Parathyroid adenoma (tissue), 2 donors: Measurements from ENCODE around the gene FOXC2.

Experiments
- H2AFZ ChIP-seq: fragments of 300-600 bp; sonication (generic); one replicate; pipeline ENCODE4 v1.7.0; 2017; ENCODE audit warnings: antibody characterized with exemption, mild to moderate bottlenecking
- H3K27ac ChIP-seq: fragments of 300-600 bp; sonication (generic); one replicate; pipeline ENCODE4 v1.7.0; 2017
- H3K27me3 ChIP-seq: fragments of 300-600 bp; sonication (generic); one replicate; pipeline ENCODE4 v1.7.0; 2017; ENCODE audit warnings: low read length; ENCODE audit not compliant: control insufficient read depth, insufficient read depth
- H3K36me3 ChIP-seq: fragments of 300-600 bp; sonication (generic); one replicate; pipeline ENCODE4 v1.7.0; 2017; ENCODE audit warnings: low read length; ENCODE audit not compliant: control insufficient read depth, insufficient read depth
- H3K4me1 ChIP-seq: fragments of 300-600 bp; sonication (generic); one replicate; pipeline ENCODE4 v1.7.0; 2017; ENCODE audit warnings: control low read depth
- H3K4me2 ChIP-seq: fragments of 300-600 bp; sonication (generic); one replicate; pipeline ENCODE4 v1.7.0; 2017; ENCODE audit warnings: low read length
- H3K4me3 ChIP-seq: fragments of 300-600 bp; sonication (generic); one replicate; pipeline ENCODE4 v1.7.0; 2017; ENCODE audit warnings: low read depth, low read length
- H3K79me2 ChIP-seq: fragments of 300-600 bp; sonication (generic); one replicate; pipeline ENCODE4 v1.7.0; 2017; ENCODE audit warnings: control low read depth
- H3K9ac ChIP-seq: fragments of 300-600 bp; sonication (generic); one replicate; pipeline ENCODE4 v1.7.0; 2017; ENCODE audit warnings: mild to moderate bottlenecking
- H3K9me3 ChIP-seq: fragments of 300-600 bp; sonication (generic); one replicate; pipeline ENCODE4 v1.7.0; 2017; ENCODE audit warnings: low read length; ENCODE audit not compliant: control insufficient read depth
- CTCF ChIP-seq: fragments of 300-600 bp; sonication (generic); IDR thresholded peaks from one replicate; pipeline ENCODE4 v1.7.0; 2017; ENCODE audit warnings: antibody characterized with exemption, mild to moderate bottlenecking
- donor health status: primary hyperparathyroidism.

Gene FOXC2

GRCh38 chr16:86601356-86601755 is 34.7 kb downstream of the FOXC2 start:
- no peaks in the 10 kb centered on the region for H3K36me3 ChIP-seq
- H3K4me1 ChIP-seq: no peaks in the 10 kb centered on the region
- H2AFZ ChIP-seq: no peak overlapping the region
- no peaks in the 10 kb centered on the region for H3K9me3 ChIP-seq
- H3K4me2 ChIP-seq: no peak overlapping the region
- H3K79me2 ChIP-seq: no peaks in the 10 kb centered on the region
- H3K4me3 ChIP-seq: no peak overlapping the region
- H3K27me3 ChIP-seq: no peaks in the 10 kb centered on the region
- H3K9ac ChIP-seq: no peak overlapping the region
- no peak for TF ChIP-seq CTCF
- no peak overlapping the region for H3K27ac ChIP-seq

GRCh38 chr16:86602521-86602920 is 35.9 kb downstream of the FOXC2 start:
- H2AFZ ChIP-seq: no peak overlapping the region
- H3K9ac ChIP-seq: no peak overlapping the region
- TF ChIP-seq CTCF: no peak
- H3K4me2 ChIP-seq: no peak overlapping the region
- H3K27ac ChIP-seq: no peak overlapping the region
- no peaks in the 10 kb centered on the region for H3K4me1 ChIP-seq
- H3K36me3 ChIP-seq: no peaks in the 10 kb centered on the region
- no peaks in the 10 kb centered on the region for H3K9me3 ChIP-seq
- H3K79me2 ChIP-seq: no peaks in the 10 kb centered on the region
- no peaks in the 10 kb centered on the region for H3K27me3 ChIP-seq
- H3K4me3 ChIP-seq: no peak overlapping the region

- peaks cover 5% of the 10 kb centered on the region for H3K4me1 ChIP-seq
These were observed 38.0 kb downstream of the FOXC2 start for GRCh38 chr16:86604436-86605193.

GRCh38 chr16:86605950-86606349 is 39.3 kb downstream of the FOXC2 start:
- Histone ChIP-seq H3K4me2 (no peak overlapping the region), H3K27me3 (no peaks in the 10 kb centered on the region), H3K36me3 (no peaks in the 10 kb centered on the region), H3K4me3 (no peak overlapping the region), H3K27ac (no peak overlapping the region), H2AFZ (no peak overlapping the region), H3K9me3 (no peaks in the 10 kb centered on the region), H3K9ac (no peak overlapping the region), H3K79me2 (no peaks in the 10 kb centered on the region), H3K4me1 (peaks cover 5% of the 10 kb centered on the region)
- no peak for TF ChIP-seq CTCF

More at GRCh38 chr16:86604436-86605193, 38.0 kb downstream of the FOXC2 start:
- no peak overlapping the region for H3K4me2 ChIP-seq
- no peak for TF ChIP-seq CTCF
- no peaks in the 10 kb centered on the region for H3K36me3 ChIP-seq
- H3K9me3 ChIP-seq: no peaks in the 10 kb centered on the region
- H2AFZ ChIP-seq: no peak overlapping the region
- no peaks in the 10 kb centered on the region for H3K79me2 ChIP-seq
- H3K27ac ChIP-seq: no peak overlapping the region
- H3K27me3 ChIP-seq: no peaks in the 10 kb centered on the region
- no peak overlapping the region for H3K9ac ChIP-seq
- H3K4me3 ChIP-seq: no peak overlapping the region

- Histone ChIP-seq H3K36me3 (no peaks in the 10 kb centered on the region), H3K79me2 (no peaks in the 10 kb centered on the region), H3K27ac (no peak overlapping the region), H3K4me1 (peaks cover 9% of the 10 kb centered on the region), H2AFZ (no peak overlapping the region), H3K9ac (no peak overlapping the region), H3K4me3 (no peak overlapping the region), H3K27me3 (no peaks in the 10 kb centered on the region), H3K9me3 (no peaks in the 10 kb centered on the region), H3K4me2 (no peak overlapping the region)
- TF ChIP-seq CTCF: no peak
These were observed 41.7 kb downstream of the FOXC2 start for GRCh38 chr16:86608301-86608747.
